Measurements from ENCODE around the gene MAP3K7CL. TPM values are rescaled to one million over a fixed set of nuclear protein-coding genes. Genes with fewer than 3 reads are reported as not detected.
A peak's percentile ranks its signal among the peaks of the same experiment; 100 is the strongest.
"Not testable (repeated sequence)": the region's sequence is repeated elsewhere in the genome, so short reads cannot be mapped to it uniquely, and the experiment has no call there.

MAP3K7CL gene
- total RNA-seq, 1 donor from 2014 or later: 85.8 TPM

GRCh38 chr21:29125191-29125590 lies 5.3 kb upstream of the MAP3K7CL start:
- intact Hi-C loops (cut with DNase I): no loop called here

GRCh38 chr21:29125979-29126378 lies 4.5 kb upstream of the MAP3K7CL start:
- DNase-seq (ENCODE audit: low spot score): no peak
- intact Hi-C loops (cut with DNase I): no loop called here

More at GRCh38 chr21:29125191-29125590, 5.3 kb upstream of the MAP3K7CL start:
- no peak for DNase-seq (ENCODE audit: low spot score)

- intact Hi-C loops (cut with DNase I): no loop called here
- no peak for DNase-seq (ENCODE audit: low spot score)
Observed at GRCh38 chr21:29133241-29133640, 2.8 kb downstream of the MAP3K7CL start.

GRCh38 chr21:29133796-29134195 lies 3.4 kb downstream of the MAP3K7CL start:
- no peak for DNase-seq (ENCODE audit: low spot score)
- intact Hi-C loops (cut with DNase I): no loop called here

GRCh38 chr21:29135481-29135880 lies 5.0 kb downstream of the MAP3K7CL start:
- DNase-seq (ENCODE audit: low spot score): no peak
- intact Hi-C loops (cut with DNase I): no loop called here

- no peak for DNase-seq (ENCODE audit: low spot score)
- intact Hi-C loops (cut with DNase I): no loop called here
Observed at GRCh38 chr21:29136033-29136432, 5.6 kb downstream of the MAP3K7CL start.

GRCh38 chr21:29144736-29145353 lies 14.4 kb downstream of the MAP3K7CL start:
- no peak for DNase-seq (ENCODE audit: low spot score)
- intact Hi-C loops (cut with DNase I): no loop called here

- no peak for DNase-seq (ENCODE audit: low spot score)
- intact Hi-C loops (cut with DNase I): no loop called here
Observed at GRCh38 chr21:29145354-29145782, 14.9 kb downstream of the MAP3K7CL start.

GRCh38 chr21:29145852-29146453 lies 15.5 kb downstream of the MAP3K7CL start:
- intact Hi-C loops (cut with DNase I): no loop called here
- DNase-seq (ENCODE audit: low spot score): no peak

- intact Hi-C loops (cut with DNase I): no loop called here
- DNase-seq (ENCODE audit: low spot score): no peak
Observed at GRCh38 chr21:29146726-29147125, 16.3 kb downstream of the MAP3K7CL start.

GRCh38 chr21:29148530-29148929 lies 18.1 kb downstream of the MAP3K7CL start:
- no peak for DNase-seq (ENCODE audit: low spot score)
- intact Hi-C loops (cut with DNase I): no loop called here

GRCh38 chr21:29149808-29150425 lies 19.5 kb downstream of the MAP3K7CL start:
- DNase-seq (ENCODE audit: low spot score): no peak
- intact Hi-C loops (cut with DNase I): no loop called here

GRCh38 chr21:29151931-29152330 lies 21.5 kb downstream of the MAP3K7CL start:
- no peak for DNase-seq (ENCODE audit: low spot score)
- intact Hi-C loops (cut with DNase I): no loop called here

- intact Hi-C loops (cut with DNase I): no loop called here
- no peak for DNase-seq (ENCODE audit: low spot score)
Observed at GRCh38 chr21:29152916-29153315, 22.5 kb downstream of the MAP3K7CL start.

GRCh38 chr21:29154270-29154669 lies 23.8 kb downstream of the MAP3K7CL start:
- intact Hi-C loops (cut with DNase I): no loop called here

GRCh38 chr21:29155118-29155932 lies 24.9 kb downstream of the MAP3K7CL start:
- intact Hi-C loops (cut with DNase I): no loop called here

More at GRCh38 chr21:29154270-29154669, 23.8 kb downstream of the MAP3K7CL start:
- no peak for DNase-seq (ENCODE audit: low spot score)

GRCh38 chr21:29155933-29156260 lies 25.5 kb downstream of the MAP3K7CL start:
- no peak for DNase-seq (ENCODE audit: low spot score)
- intact Hi-C loops (cut with DNase I): no loop called here

More at GRCh38 chr21:29155118-29155932, 24.9 kb downstream of the MAP3K7CL start:
- DNase-seq (ENCODE audit: low spot score): peak; percentile 86

- intact Hi-C loops (cut with DNase I): no loop called here
- DNase-seq (ENCODE audit: low spot score): no peak
Observed at GRCh38 chr21:29157080-29157479, 26.6 kb downstream of the MAP3K7CL start.

GRCh38 chr21:29159842-29160241 lies 29.4 kb downstream of the MAP3K7CL start:
- intact Hi-C loops (cut with DNase I): loop anchor here (5.0 kb wide), 2 partner anchors 73 to 137 kb away; partner anchors contain the start of gene BACH1
- DNase-seq (ENCODE audit: low spot score): no peak

- intact Hi-C loops (cut with DNase I): loop anchor here (5.0 kb wide), 2 partner anchors 76 to 134 kb away; partner anchors contain the start of gene BACH1
Observed at GRCh38 chr21:29162825-29163224, 32.4 kb downstream of the MAP3K7CL start.

More at GRCh38 chr21:29162825-29163224, 32.4 kb downstream of the MAP3K7CL start:
- DNase-seq (ENCODE audit: low spot score): not testable (repeated sequence)
